ENCODE data around the gene MANBA. TPM values are rescaled to one million over a fixed set of nuclear protein-coding genes. Genes with fewer than 3 reads are reported as not detected.

MANBA gene
- total RNA-seq, 1 donor from 2014 or later: 9.4 TPM

GRCh38 chr4:102606846-102607450, 153.8 kb downstream of the MANBA start:
- H3K4me3 Mint-ChIP-seq (ENCODE audit: unreplicated experiment): no peak overlapping the region
- H3K27ac Mint-ChIP-seq (ENCODE audit: unreplicated experiment): no peak overlapping the region

DNA sequence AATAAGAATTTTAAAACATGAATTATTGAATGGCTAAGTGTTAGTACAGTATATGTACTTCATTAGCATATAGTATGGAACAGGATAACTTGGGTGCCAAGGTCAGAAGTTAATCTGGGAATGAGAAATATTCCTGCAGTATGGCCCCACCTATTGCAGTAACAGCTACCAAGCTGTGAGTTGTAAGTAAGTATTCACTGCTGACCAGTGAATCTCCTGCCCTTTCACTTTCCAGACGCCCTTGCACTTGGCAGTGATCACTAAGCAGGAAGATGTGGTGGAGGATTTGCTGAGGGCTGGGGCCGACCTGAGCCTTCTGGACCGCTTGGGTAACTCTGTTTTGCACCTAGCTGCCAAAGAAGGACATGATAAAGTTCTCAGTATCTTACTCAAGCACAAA, 154.5 kb downstream of the MANBA start:
- H3K36me3 Mint-ChIP-seq (ENCODE audit: low read depth, unreplicated experiment): peaks cover 45% of the 10 kb centered on the region
- no peak for DNase-seq (ENCODE audit: low spot score)
- no peak overlapping the region for H3K27ac Mint-ChIP-seq (ENCODE audit: unreplicated experiment)
- H3K9me3 Mint-ChIP-seq (ENCODE audit: unreplicated experiment): no peaks in the 10 kb centered on the region
- H3K27me3 Mint-ChIP-seq (ENCODE audit: unreplicated experiment): no peaks in the 10 kb centered on the region
- peaks cover 2% of the 10 kb centered on the region for H3K4me1 Mint-ChIP-seq (ENCODE audit: unreplicated experiment)
- H3K4me3 Mint-ChIP-seq (ENCODE audit: unreplicated experiment): no peak overlapping the region
- no peak for TF ChIP-seq CTCF (IDR thresholded peaks at IDR 0.05; ENCODE audit: unreplicated experiment)

More at GRCh38 chr4:102606846-102607450, 153.8 kb downstream of the MANBA start:
- H3K27me3 Mint-ChIP-seq (ENCODE audit: unreplicated experiment): no peaks in the 10 kb centered on the region
- peaks cover 50% of the 10 kb centered on the region for H3K36me3 Mint-ChIP-seq (ENCODE audit: low read depth, unreplicated experiment)
- peaks cover 4% of the 10 kb centered on the region for H3K4me1 Mint-ChIP-seq (ENCODE audit: unreplicated experiment)
- no peak for DNase-seq (ENCODE audit: low spot score)
- H3K9me3 Mint-ChIP-seq (ENCODE audit: unreplicated experiment): no peaks in the 10 kb centered on the region
- TF ChIP-seq CTCF (IDR thresholded peaks at IDR 0.05; ENCODE audit: unreplicated experiment): no peak

- H3K27me3 Mint-ChIP-seq (ENCODE audit: unreplicated experiment): no peaks in the 10 kb centered on the region
- no peak for DNase-seq (ENCODE audit: low spot score)
Measured at GRCh38 chr4:102604222-102604940, 156.4 kb downstream of the MANBA start.

GRCh38 chr4:102601586-102602227, 159.1 kb downstream of the MANBA start:
- Mint-ChIP-seq H3K4me3 (ENCODE audit: unreplicated experiment) (no peak overlapping the region), H3K9me3 (ENCODE audit: unreplicated experiment) (no peaks in the 10 kb centered on the region), H3K27me3 (ENCODE audit: unreplicated experiment) (no peaks in the 10 kb centered on the region), H3K4me1 (ENCODE audit: unreplicated experiment) (no peaks in the 10 kb centered on the region), H3K36me3 (ENCODE audit: low read depth, unreplicated experiment) (peaks cover 28% of the 10 kb centered on the region), H3K27ac (ENCODE audit: unreplicated experiment) (no peak overlapping the region)
- no peak for TF ChIP-seq CTCF (IDR thresholded peaks at IDR 0.05; ENCODE audit: unreplicated experiment)
- no peak for DNase-seq (ENCODE audit: low spot score)

More at GRCh38 chr4:102604222-102604940, 156.4 kb downstream of the MANBA start:
- Mint-ChIP-seq H3K36me3 (ENCODE audit: low read depth, unreplicated experiment) (peaks cover 34% of the 10 kb centered on the region), H3K4me3 (ENCODE audit: unreplicated experiment) (no peak overlapping the region), H3K9me3 (ENCODE audit: unreplicated experiment) (no peaks in the 10 kb centered on the region), H3K4me1 (ENCODE audit: unreplicated experiment) (no peaks in the 10 kb centered on the region), H3K27ac (ENCODE audit: unreplicated experiment) (no peak overlapping the region)
- TF ChIP-seq CTCF (IDR thresholded peaks at IDR 0.05; ENCODE audit: unreplicated experiment): no peak

DNA sequence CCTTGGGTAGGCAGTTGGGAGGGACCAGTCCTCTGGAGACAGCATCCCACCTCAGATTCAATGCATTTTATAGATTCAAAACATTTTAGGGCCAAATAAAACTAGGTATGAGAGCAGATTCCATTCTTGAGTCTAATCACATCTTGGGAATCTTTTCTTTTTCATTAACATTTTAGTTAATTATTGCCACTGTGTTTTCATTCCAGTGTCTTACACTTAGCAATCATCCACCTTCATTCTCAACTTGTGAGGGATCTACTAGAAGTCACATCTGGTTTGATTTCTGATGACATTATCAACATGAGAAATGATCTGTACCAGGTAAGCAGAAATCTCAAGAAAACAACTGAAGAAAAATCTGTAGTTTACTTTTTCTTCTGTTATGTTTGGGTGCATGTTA, 160.1 kb downstream of the MANBA start:
- H3K4me1 Mint-ChIP-seq (ENCODE audit: unreplicated experiment): no peaks in the 10 kb centered on the region
- no peak overlapping the region for H3K4me3 Mint-ChIP-seq (ENCODE audit: unreplicated experiment)
- H3K36me3 Mint-ChIP-seq (ENCODE audit: low read depth, unreplicated experiment): peaks cover 32% of the 10 kb centered on the region
- no peak for DNase-seq (ENCODE audit: low spot score)
- H3K9me3 Mint-ChIP-seq (ENCODE audit: unreplicated experiment): no peaks in the 10 kb centered on the region
- H3K27me3 Mint-ChIP-seq (ENCODE audit: unreplicated experiment): no peaks in the 10 kb centered on the region
- no peak for TF ChIP-seq CTCF (IDR thresholded peaks at IDR 0.05; ENCODE audit: unreplicated experiment)
- no peak overlapping the region for H3K27ac Mint-ChIP-seq (ENCODE audit: unreplicated experiment)
